K562 (cell line): ENCODE results near the gene ADRB2. TPM values are rescaled to one million over a fixed set of nuclear protein-coding genes. Genes with fewer than 3 reads are reported as not detected.

ENCODE experiments used
- polyA plus RNA-seq, 8 experiments: library from polyadenylated mRNA; depleted of rRNA in 4 of 8; stranded (reverse) in 5 of 8; unstranded in 3 of 8; fragments of >200 nt; fragmentation: Nextera tagmentation in 2 of 8; fragmentation: Illumina TruSeq in 1 of 8; extraction: Ambion mirVana in 2 of 8; extraction: Trizol in 1 of 8; gene quantifications; 2 replicates each; pipeline versions ENCODE4 v1.2.1 to v1.2.3, GENCODE V29; 2011 to 2014; ENCODE audit warnings: inconsistent platforms in 1 of 8, missing spikeins in 1 of 8
- total RNA-seq, 7 experiments: library from RNA; depleted of rRNA in 6 of 7; stranded (reverse); fragments of >200 nt in 6 of 7; fragmentation: Illumina TruSeq in 2 of 7; extraction: Trizol in 2 of 7; gene quantifications; 2 replicates each; pipeline versions ENCODE4 v1.2.1 to v1.2.3, GENCODE V29; 2011 to 2021; ENCODE audit warnings: low replicate concordance in 1 of 7

Gene ADRB2
- total and polyA plus RNA-seq, 9 of the 15 experiments (the other 6 are each of a cell fraction or from before 2014, with no cell fraction given), result 0.01 to 0.18 (median 0.04) TPM; not detected in 2

Other genes starting within 250 kb of the ADRB2 start
- not detected in 2 replicates for gene HTR4, start 172.1 kb upstream of the ADRB2 start, total RNA-seq (2014; rRNA removed)
- not detected in 2 replicates for gene HTR4, start 172.1 kb upstream of the ADRB2 start, total RNA-seq (2014; rRNA removed; fragmentation: Illumina TruSeq; extraction: Trizol)
- gene HTR4, start 172.1 kb upstream of the ADRB2 start, total RNA-seq (2015; rRNA removed; fragmentation: Illumina TruSeq; extraction: Trizol), result not detected in 2 replicates
- gene HTR4, start 172.1 kb upstream of the ADRB2 start, total RNA-seq (2021), result not detected in 2 replicates
- 0.13 TPM in 1 of 2 replicates, not detected in the other for gene HTR4, start 172.1 kb upstream of the ADRB2 start, polyA plus RNA-seq (2011; rRNA removed)
- not detected in 2 replicates for gene HTR4, start 172.1 kb upstream of the ADRB2 start, polyA plus RNA-seq (2014; fragmentation: Illumina TruSeq; extraction: Trizol)
- not detected for gene HTR4, start 172.1 kb upstream of the ADRB2 start, polyA plus RNA-seq (2014; fragmentation: Nextera tagmentation; extraction: Ambion mirVana)
- 0.09 TPM in 1 of 2 replicates, not detected in the other for gene HTR4, start 172.1 kb upstream of the ADRB2 start, polyA plus RNA-seq (2014; rRNA removed)
- 0.41 and 0.59 TPM in 2 replicates for gene SH3TC2, start 236.5 kb downstream of the ADRB2 start, total RNA-seq (2014; rRNA removed)
- gene SH3TC2, start 236.5 kb downstream of the ADRB2 start, total RNA-seq (2014; rRNA removed; fragmentation: Illumina TruSeq; extraction: Trizol), result 0.41 and 0.62 TPM in 2 replicates
- 0.29 and 0.41 TPM in 2 replicates for gene SH3TC2, start 236.5 kb downstream of the ADRB2 start, total RNA-seq (2015; rRNA removed; fragmentation: Illumina TruSeq; extraction: Trizol)
- 0.80 and 1.1 TPM in 2 replicates for gene SH3TC2, start 236.5 kb downstream of the ADRB2 start, total RNA-seq (2021)
- gene SH3TC2, start 236.5 kb downstream of the ADRB2 start, polyA plus RNA-seq (2011; rRNA removed), result 0.03 and 0.61 TPM in 2 replicates
- 0.33 and 0.34 TPM in 2 replicates for gene SH3TC2, start 236.5 kb downstream of the ADRB2 start, polyA plus RNA-seq (2014; fragmentation: Illumina TruSeq; extraction: Trizol)
- under 1 TPM in 1 of 2 experiments, not detected in 1; 0.03 TPM for gene SH3TC2, start 236.5 kb downstream of the ADRB2 start, polyA plus RNA-seq (2014; fragmentation: Nextera tagmentation; extraction: Ambion mirVana)
- gene SH3TC2, start 236.5 kb downstream of the ADRB2 start, polyA plus RNA-seq (2014; rRNA removed), result 0.20 and 0.52 TPM in 2 replicates